ENCODE data around the gene SCARB1. TPM values are rescaled to one million over a fixed set of nuclear protein-coding genes. Genes with fewer than 3 reads are reported as not detected.

The SCARB1 gene
- total and polyA plus RNA-seq, 2 donors (not counting 1 experiment from before 2014, with no cell fraction given), result 14.7 to 32.5 TPM

- H3K4me2 ChIP-seq (ENCODE audit: extremely low read depth, insufficient read depth, low read length), result no peak overlapping the region
- no peak overlapping the region for H3K4me3 ChIP-seq (replicated peaks in 1 of 4; ENCODE audit: control extremely low read depth in 1 of 4, insufficient read depth in 1 of 4, low read depth in 3 of 4, low read length in 4 of 4)
- peak in 1 of 2 donors; percentile 74 for DNase-seq (ENCODE audit: low read depth in 2 of 2)
- H3K9ac ChIP-seq (ENCODE audit: insufficient read depth, low read length), result no peak overlapping the region
- no peaks in the 10 kb centered on the region for H4K20me1 ChIP-seq (ENCODE audit: control insufficient read depth, extremely low read depth, insufficient read depth, low read length)
- peaks cover 1% of the 10 kb centered on the region for H3K9me3 ChIP-seq (ENCODE audit: control insufficient read depth, insufficient read depth, low read depth, low read length)
- no peak overlapping the region for H3K27ac ChIP-seq (ENCODE audit: insufficient read depth, low read length)
- H3K27me3 ChIP-seq (ENCODE audit: control insufficient read depth, insufficient read depth, low read length), result no peaks in the 10 kb centered on the region
- H3K79me2 ChIP-seq (ENCODE audit: control insufficient read depth, insufficient read depth, low read length), result no peaks in the 10 kb centered on the region
- H3K36me3 ChIP-seq (ENCODE audit: control insufficient read depth, insufficient read depth, low read length), result no peaks in the 10 kb centered on the region
- no peak overlapping the region for H2AFZ ChIP-seq (ENCODE audit: low read length)
- peaks cover 10% of the 10 kb centered on the region for H3K4me1 ChIP-seq (ENCODE audit: control insufficient read depth, extremely low read depth, insufficient read depth, low read length)
- TF ChIP-seq EZH2 (IDR thresholded peaks at IDR 0.05; ENCODE audit: low read length, missing control alignments) (no peak), CTCF (conservative IDR thresholded peaks at IDR 0.05 in 1 of 2, IDR thresholded peaks at IDR 0.05 in 1 of 2; ENCODE audit: low read depth in 1 of 2, low read length in 2 of 2) (no peak)
Measured at GRCh38 chr12:124768452-124769162, 95.1 kb downstream of the SCARB1 start.

- H4K20me1 ChIP-seq (ENCODE audit: control insufficient read depth, extremely low read depth, insufficient read depth, low read length), result no peaks in the 10 kb centered on the region
- H2AFZ ChIP-seq (ENCODE audit: low read length), result no peak overlapping the region
- H3K9me3 ChIP-seq (ENCODE audit: control insufficient read depth, insufficient read depth, low read depth, low read length), result peaks cover 1% of the 10 kb centered on the region
- no peaks in the 10 kb centered on the region for H3K36me3 ChIP-seq (ENCODE audit: control insufficient read depth, insufficient read depth, low read length)
- H3K4me3 ChIP-seq (replicated peaks in 1 of 4; ENCODE audit: control extremely low read depth in 1 of 4, insufficient read depth in 1 of 4, low read depth in 3 of 4, low read length in 4 of 4), result no peak overlapping the region
- peaks cover 10% of the 10 kb centered on the region for H3K4me1 ChIP-seq (ENCODE audit: control insufficient read depth, extremely low read depth, insufficient read depth, low read length)
- H3K9ac ChIP-seq (ENCODE audit: insufficient read depth, low read length), result no peak overlapping the region
- H3K4me2 ChIP-seq (ENCODE audit: extremely low read depth, insufficient read depth, low read length), result no peak overlapping the region
- TF ChIP-seq EZH2 (IDR thresholded peaks at IDR 0.05; ENCODE audit: low read length, missing control alignments), result no peak
- peak; percentile 89 to 93 for TF ChIP-seq CTCF (conservative IDR thresholded peaks at IDR 0.05 in 1 of 2, IDR thresholded peaks at IDR 0.05 in 1 of 2; ENCODE audit: low read depth in 1 of 2, low read length in 2 of 2)
- H3K79me2 ChIP-seq (ENCODE audit: control insufficient read depth, insufficient read depth, low read length), result no peaks in the 10 kb centered on the region
- H3K27ac ChIP-seq (ENCODE audit: insufficient read depth, low read length), result no peak overlapping the region
- peak; percentile 55 to 58 for DNase-seq (ENCODE audit: low read depth in 2 of 2)
- H3K27me3 ChIP-seq (ENCODE audit: control insufficient read depth, insufficient read depth, low read length), result no peaks in the 10 kb centered on the region
Measured at GRCh38 chr12:124767066-124767821, 96.4 kb downstream of the SCARB1 start.

GRCh38 chr12:124766727-124767065 is 97.0 kb downstream of the SCARB1 start:
- Histone ChIP-seq H3K36me3 (ENCODE audit: control insufficient read depth, insufficient read depth, low read length) (no peaks in the 10 kb centered on the region), H3K9me3 (ENCODE audit: control insufficient read depth, insufficient read depth, low read depth, low read length) (peaks cover 1% of the 10 kb centered on the region), H4K20me1 (ENCODE audit: control insufficient read depth, extremely low read depth, insufficient read depth, low read length) (no peaks in the 10 kb centered on the region), H2AFZ (ENCODE audit: low read length) (no peak overlapping the region), H3K9ac (ENCODE audit: insufficient read depth, low read length) (no peak overlapping the region), H3K27me3 (ENCODE audit: control insufficient read depth, insufficient read depth, low read length) (no peaks in the 10 kb centered on the region), H3K27ac (ENCODE audit: insufficient read depth, low read length) (no peak overlapping the region), H3K4me2 (ENCODE audit: extremely low read depth, insufficient read depth, low read length) (no peak overlapping the region), H3K4me3 (replicated peaks in 1 of 4; ENCODE audit: control extremely low read depth in 1 of 4, insufficient read depth in 1 of 4, low read depth in 3 of 4, low read length in 4 of 4) (no peak overlapping the region), H3K79me2 (ENCODE audit: control insufficient read depth, insufficient read depth, low read length) (no peaks in the 10 kb centered on the region), H3K4me1 (ENCODE audit: control insufficient read depth, extremely low read depth, insufficient read depth, low read length) (peaks cover 10% of the 10 kb centered on the region)
- TF ChIP-seq EZH2 (IDR thresholded peaks at IDR 0.05; ENCODE audit: low read length, missing control alignments), result no peak
- no peak for TF ChIP-seq CTCF (conservative IDR thresholded peaks at IDR 0.05 in 1 of 2, IDR thresholded peaks at IDR 0.05 in 1 of 2; ENCODE audit: low read depth in 1 of 2, low read length in 2 of 2)
- no peak for DNase-seq (ENCODE audit: low read depth in 2 of 2)
